C4-2B (cell line): Measurements from ENCODE around the gene DNAH3.

ENCODE experiments used
- CTCF ChIP-seq: fragments of 450-650 bp; conservative IDR thresholded peaks from 2 replicates; pipeline ENCODE4 v1.5.1; 2017; ENCODE audit warnings: mild to moderate bottlenecking
- ZFX ChIP-seq: fragments of 450-650 bp; IDR thresholded peaks from 2 replicates; pipeline ENCODE4 v1.6.1; 2017

GRCh38 chr16:20899477-20900298 lies 251.0 kb downstream of the DNAH3 start:
- no peak for TF ChIP-seq CTCF
- TF ChIP-seq ZFX, result no peak
